ENCODE measurements around the gene LGR5. TPM values are rescaled to one million over a fixed set of nuclear protein-coding genes. Genes with fewer than 3 reads are reported as not detected.

LGR5 gene
- total RNA-seq, 1 experiment from 2014 or later, result 7.6 TPM

- DNase-seq (ENCODE audit: low spot score), result peak; percentile 64
Observed at GRCh38 chr12:71438670-71439361, 782 bp upstream of the LGR5 start.

GRCh38 chr12:71439362-71439612 lies 311 bp upstream of the LGR5 start:
- DNase-seq (ENCODE audit: low spot score), result no peak

- peak; percentile 60 for DNase-seq (ENCODE audit: low spot score)
Observed at GRCh38 chr12:71440345-71440762, 756 bp downstream of the LGR5 start.

- peak; percentile 65 for DNase-seq (ENCODE audit: low spot score)
Observed at GRCh38 chr12:71440763-71441748, 1.5 kb downstream of the LGR5 start.

GRCh38 chr12:71441836-71442566 lies 2.4 kb downstream of the LGR5 start:
- DNase-seq (ENCODE audit: low spot score), result no peak

GRCh38 chr12:71442567-71442931 lies 3.0 kb downstream of the LGR5 start:
- DNase-seq (ENCODE audit: low spot score), result no peak

GRCh38 chr12:71445071-71445470 lies 5.5 kb downstream of the LGR5 start:
- no peak for DNase-seq (ENCODE audit: low spot score)

GRCh38 chr12:71447691-71448132 lies 8.1 kb downstream of the LGR5 start:
- DNase-seq (ENCODE audit: low spot score), result no peak

- no peak for DNase-seq (ENCODE audit: low spot score)
Observed at GRCh38 chr12:71448150-71448581, 8.6 kb downstream of the LGR5 start.

- no peak for DNase-seq (ENCODE audit: low spot score)
Observed at GRCh38 chr12:71449373-71450070, 9.9 kb downstream of the LGR5 start.

GRCh38 chr12:71452006-71452405 lies 12.4 kb downstream of the LGR5 start:
- no peak for DNase-seq (ENCODE audit: low spot score)

- no peak for DNase-seq (ENCODE audit: low spot score)
Observed at GRCh38 chr12:71455028-71455737, 15.6 kb downstream of the LGR5 start.

- no peak for DNase-seq (ENCODE audit: low spot score)
Observed at GRCh38 chr12:71456316-71456715, 16.7 kb downstream of the LGR5 start.

- no peak for DNase-seq (ENCODE audit: low spot score)
Observed at GRCh38 chr12:71456990-71457389, 17.4 kb downstream of the LGR5 start.

- DNase-seq (ENCODE audit: low spot score), result no peak
Observed at GRCh38 chr12:71460318-71460717, 20.7 kb downstream of the LGR5 start.

GRCh38 chr12:71460850-71461609 lies 21.4 kb downstream of the LGR5 start:
- DNase-seq (ENCODE audit: low spot score), result no peak

- no peak for DNase-seq (ENCODE audit: low spot score)
Observed at GRCh38 chr12:71461787-71462328, 22.3 kb downstream of the LGR5 start.

GRCh38 chr12:71465796-71466195 lies 26.2 kb downstream of the LGR5 start:
- DNase-seq (ENCODE audit: low spot score), result no peak

- peak; percentile 66 for DNase-seq (ENCODE audit: low spot score)
Observed at GRCh38 chr12:71469258-71469750, 29.7 kb downstream of the LGR5 start.

Measured in HT-29 (cell line).